Right ventricle myocardium inferior (tissue), 1 donor: ENCODE data around the gene DCTD. TPM values are rescaled to one million over a fixed set of nuclear protein-coding genes. Genes with fewer than 3 reads are reported as not detected.
A peak's percentile ranks its signal among the peaks of the same experiment; 100 is the strongest.

Source experiments
- ATAC-seq: fragments of 200-7000 bp; cut with Tn5 transposase; one replicate; pipeline ENCODE4 v1.9.1; 2020; ENCODE audit warnings: mild to moderate bottlenecking, moderate library complexity
- DNase-seq: peaks from one replicate; pipeline ENCODE4 v3.0.0; 2021; ENCODE audit errors: missing footprints
- intact Hi-C: fragments of 100-400 bp; cut with DNase I; formaldehyde crosslinking; loops from one replicate; pipeline ENCODE4 v1.11.0; 2022
- total RNA-seq: library from RNA; stranded (reverse); fragmentation: NEBNext Ultra II Directional; extraction: Animal tissue kit (Norgen Biotek cat#: 25700); gene quantifications from one replicate; pipeline ENCODE4 v1.2.1, GENCODE V29; 2021
- donor health status: DM: no; HTN: yes; CAD: no; lungs with severe emphysema.

The DCTD gene
- total RNA-seq, 1 donor from 2014 or later = 44.1 TPM

DNA sequence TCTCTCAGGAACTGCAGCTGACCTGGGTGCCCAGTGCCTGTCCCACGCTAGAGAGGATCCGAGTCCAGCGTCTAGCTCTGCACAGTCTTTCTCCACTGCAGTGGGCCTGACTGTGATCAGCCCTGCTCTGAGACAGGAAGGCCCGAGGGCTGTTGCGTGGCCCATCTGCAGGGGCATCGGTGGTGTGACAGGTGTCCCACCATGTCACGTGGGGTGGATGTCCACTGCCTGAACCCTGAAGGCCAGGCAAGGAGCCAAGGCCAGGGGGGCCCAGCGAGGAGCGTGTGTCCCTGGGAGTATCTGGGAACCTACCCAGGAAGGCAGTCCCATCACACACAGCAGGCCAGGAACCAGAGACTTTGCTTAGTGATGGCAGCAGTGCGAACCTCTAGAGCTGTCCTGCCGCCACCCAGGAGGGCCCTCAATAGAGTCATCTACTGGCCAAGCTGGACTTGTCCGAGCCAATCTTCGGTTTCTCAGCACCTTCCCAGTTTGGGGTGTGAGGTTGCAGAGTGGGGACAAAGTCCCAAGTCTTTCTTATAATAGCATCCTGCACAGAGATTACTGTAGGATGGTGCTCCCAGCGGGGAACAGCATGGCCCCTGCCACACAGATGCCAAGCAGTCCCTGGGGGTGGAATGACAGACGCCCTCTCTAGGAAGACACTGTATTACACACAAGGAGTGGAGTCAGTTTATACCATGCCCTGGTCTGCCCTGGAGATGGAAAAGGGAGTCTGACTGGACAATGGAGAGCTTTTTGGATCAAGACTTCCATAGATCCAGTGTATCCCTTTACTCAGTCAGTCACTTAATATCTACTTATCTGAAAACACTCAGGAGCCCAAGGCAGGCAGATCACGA, 38.3 kb downstream of the DCTD start:
- DNase-seq (peak; percentile 45), ATAC-seq (no peak)
- intact Hi-C loops = no loop called here

- DNase-seq (peak; percentile 17), ATAC-seq (no peak)
- intact Hi-C loops = no loop called here
These were observed 39.8 kb downstream of the DCTD start for GRCh38 chr4:182877326-182877883.

- intact Hi-C loops = no loop called here
- ATAC-seq = no peak
These were observed 40.8 kb downstream of the DCTD start for GRCh38 chr4:182876427-182876826.

GRCh38 chr4:182875453-182876405, 41.5 kb downstream of the DCTD start:
- ATAC-seq = no peak
- no peak for DNase-seq
- intact Hi-C loops = no loop called here

More at GRCh38 chr4:182876427-182876826, 40.8 kb downstream of the DCTD start:
- no peak for DNase-seq

GRCh38 chr4:182874797-182875345, 42.3 kb downstream of the DCTD start:
- intact Hi-C loops = no loop called here
- ATAC-seq = no peak

GRCh38 chr4:182874304-182874751, 42.9 kb downstream of the DCTD start:
- no peak for DNase-seq
- ATAC-seq = no peak
- intact Hi-C loops = no loop called here

More at GRCh38 chr4:182874797-182875345, 42.3 kb downstream of the DCTD start:
- no peak for DNase-seq

- ATAC-seq (no peak), DNase-seq (no peak)
- intact Hi-C loops = no loop called here
These were observed 43.5 kb downstream of the DCTD start for GRCh38 chr4:182873726-182874125.

GRCh38 chr4:182873289-182873688, 43.9 kb downstream of the DCTD start:
- no peak for ATAC-seq
- intact Hi-C loops = no loop called here
- no peak for DNase-seq

DNA sequence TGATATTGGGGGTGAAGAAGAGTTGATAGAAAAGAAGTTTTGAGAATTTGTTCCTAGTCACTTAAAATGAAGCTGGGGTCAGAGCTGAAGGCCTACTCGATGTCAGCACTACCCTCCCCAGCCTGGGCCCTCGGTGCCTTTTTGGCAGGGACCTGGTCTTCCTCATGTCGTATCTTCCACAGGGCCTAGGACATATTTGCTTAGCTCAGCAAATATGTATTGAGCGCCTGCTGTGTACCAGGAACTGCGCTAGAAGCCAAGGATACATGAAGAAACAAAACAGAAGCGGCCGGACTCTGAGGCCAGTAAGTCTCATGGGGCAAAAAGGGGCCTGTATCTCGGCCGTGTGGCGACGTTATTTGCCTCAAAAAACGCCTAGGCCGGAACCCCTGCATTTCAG, 44.3 kb downstream of the DCTD start:
- ATAC-seq = no peak
- DNase-seq = no peak
- intact Hi-C loops = no loop called here

GRCh38 chr4:182871616-182872015, 45.6 kb downstream of the DCTD start:
- intact Hi-C loops = no loop called here
- no peak for DNase-seq
- ATAC-seq = no peak

DNA sequence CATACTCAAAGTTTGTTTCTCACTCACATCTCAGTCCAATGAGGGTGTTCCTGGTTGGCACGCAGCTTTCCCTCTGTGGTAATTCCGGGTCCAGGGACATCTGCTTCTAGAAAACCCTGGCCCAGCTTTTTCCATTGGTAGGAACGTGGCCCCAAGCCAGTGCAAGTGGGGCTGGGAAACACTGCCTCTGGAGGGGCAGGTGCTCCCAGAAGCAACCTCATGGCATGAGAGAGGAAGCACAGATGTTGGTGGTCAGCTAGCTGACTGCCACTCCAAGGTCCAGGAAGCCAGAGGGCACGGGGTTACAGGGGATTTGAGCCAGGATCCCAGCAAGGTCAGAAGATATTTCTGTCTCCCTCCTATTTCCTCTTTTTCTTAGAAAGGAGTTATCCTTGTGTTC, 47.5 kb downstream of the DCTD start:
- intact Hi-C loops = no loop called here
- ATAC-seq (no peak), DNase-seq (no peak)

GRCh38 chr4:182866746-182867145, 50.4 kb downstream of the DCTD start:
- intact Hi-C loops = no loop called here
- no peak for ATAC-seq
- DNase-seq = no peak

DNA sequence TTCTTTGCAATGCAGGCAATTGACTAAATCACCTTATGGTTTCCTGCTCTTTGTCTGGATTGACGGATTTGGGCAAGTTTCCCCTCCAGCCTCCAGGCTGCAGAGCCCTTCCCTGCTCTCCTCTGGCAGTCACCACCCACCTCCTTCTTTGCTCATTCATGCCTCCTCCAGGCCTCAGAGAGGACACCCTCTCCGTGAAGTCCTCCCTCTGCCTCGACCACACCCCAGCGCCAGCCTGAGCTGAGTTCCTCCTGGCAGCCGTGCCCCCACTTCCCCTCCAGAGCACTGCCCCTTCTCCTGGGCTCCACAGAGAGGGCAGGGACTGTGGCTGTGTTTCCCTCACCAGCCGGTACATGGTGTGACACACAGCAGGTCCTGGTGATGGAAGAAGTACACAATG, 53.7 kb downstream of the DCTD start:
- DNase-seq = no peak
- intact Hi-C loops = no loop called here
- ATAC-seq = peak; percentile 16

- intact Hi-C loops = no loop called here
- DNase-seq (no peak), ATAC-seq (no peak)
These were observed 54.3 kb downstream of the DCTD start for GRCh38 chr4:182862921-182863320.

GRCh38 chr4:182862141-182862875, 54.9 kb downstream of the DCTD start:
- intact Hi-C loops = no loop called here
- ATAC-seq = no peak
- no peak for DNase-seq

DNA sequence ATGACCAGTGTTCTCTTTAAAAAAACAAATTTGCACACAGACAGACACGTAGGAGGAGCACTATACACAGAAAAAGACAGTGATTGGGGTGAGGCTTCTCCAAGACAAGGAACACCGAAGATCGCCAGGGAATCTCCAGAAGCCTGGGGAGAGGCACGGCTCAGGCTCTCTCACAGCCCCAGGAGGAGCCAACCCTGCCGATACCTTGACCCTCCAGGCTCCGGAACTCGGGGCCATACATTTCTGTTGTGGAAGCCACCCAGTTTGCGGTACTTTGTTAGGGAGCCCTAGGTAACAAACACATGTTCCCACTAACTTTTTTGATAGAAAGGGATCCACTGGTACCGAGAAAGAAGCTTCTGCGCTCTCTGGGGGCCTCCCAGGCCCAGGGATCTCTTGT, 55.8 kb downstream of the DCTD start:
- intact Hi-C loops = no loop called here
- ATAC-seq (no peak), DNase-seq (no peak)

DNA sequence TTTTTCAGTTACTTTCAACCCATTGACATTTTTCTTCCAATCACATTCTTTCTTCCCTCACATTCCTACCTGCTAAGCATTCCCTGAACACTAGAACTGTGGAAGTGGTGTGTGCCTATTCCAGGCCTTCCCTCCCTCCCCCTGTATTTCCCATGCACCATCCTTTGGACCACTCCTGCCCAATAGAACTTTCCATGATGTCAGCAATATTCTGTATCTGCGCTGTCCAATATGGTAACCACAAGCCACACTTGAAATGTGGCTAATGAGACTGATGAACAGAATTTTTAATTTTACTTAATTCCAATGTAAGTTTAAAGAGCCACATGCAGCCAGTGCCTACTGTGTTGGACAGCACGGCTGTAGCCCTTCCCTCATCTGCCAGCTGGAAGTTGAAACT, 57.5 kb downstream of the DCTD start:
- ATAC-seq (no peak), DNase-seq (no peak)
- intact Hi-C loops = no loop called here

GRCh38 chr4:182858711-182859110, 58.5 kb downstream of the DCTD start:
- DNase-seq (no peak), ATAC-seq (no peak)
- intact Hi-C loops = no loop called here
